ENCODE results near the gene PDE9A. TPM values are rescaled to one million over a fixed set of nuclear protein-coding genes. Genes with fewer than 3 reads are reported as not detected.

Gene PDE9A
- total RNA-seq, 1 donor from 2014 or later: 20.7 TPM

DNA sequence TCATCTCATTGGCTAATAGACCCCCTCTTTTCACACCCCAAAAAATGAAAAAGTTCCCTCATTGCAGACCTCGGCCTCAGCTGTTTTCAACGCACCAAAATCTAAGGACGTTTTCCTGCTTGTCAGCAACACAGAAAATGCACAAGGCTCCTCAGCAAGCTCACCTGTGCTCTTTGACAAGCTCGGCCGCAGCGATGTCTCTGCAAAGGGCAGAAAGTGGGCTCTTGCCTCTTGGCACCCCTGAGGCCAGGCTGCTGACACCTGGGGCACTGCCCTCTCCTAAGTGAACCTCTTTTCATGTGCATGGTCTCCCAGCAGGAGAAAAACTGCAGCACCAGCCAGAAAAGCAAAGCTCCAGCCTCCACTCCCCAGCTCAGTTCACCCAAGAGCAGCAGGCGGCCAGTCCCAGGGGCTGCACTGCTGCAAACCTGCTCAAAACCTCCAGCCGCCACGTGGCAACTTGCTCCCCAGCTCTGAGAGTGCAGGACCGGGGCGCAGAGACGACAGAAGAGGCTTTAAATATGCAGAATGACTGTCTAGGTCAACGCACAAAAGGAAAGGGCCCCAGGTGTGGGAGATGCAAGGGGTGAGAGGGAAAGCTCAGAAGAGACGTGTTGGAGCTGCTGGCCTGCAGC, 101.7 kb downstream of the PDE9A start:
- no peaks in the 10 kb centered on the region for H3K4me1 Mint-ChIP-seq (ENCODE audit: unreplicated experiment)
- H3K27ac Mint-ChIP-seq (ENCODE audit: unreplicated experiment): no peak overlapping the region
- H3K4me3 Mint-ChIP-seq (ENCODE audit: unreplicated experiment): no peak overlapping the region
- H3K36me3 Mint-ChIP-seq (ENCODE audit: low read depth, unreplicated experiment): peaks cover 15% of the 10 kb centered on the region
- H3K27me3 Mint-ChIP-seq (ENCODE audit: unreplicated experiment): peaks cover 2% of the 10 kb centered on the region
- no peak for DNase-seq (ENCODE audit: low spot score)
- no peaks in the 10 kb centered on the region for H3K9me3 Mint-ChIP-seq (ENCODE audit: unreplicated experiment)
- TF ChIP-seq, protein P1, sequence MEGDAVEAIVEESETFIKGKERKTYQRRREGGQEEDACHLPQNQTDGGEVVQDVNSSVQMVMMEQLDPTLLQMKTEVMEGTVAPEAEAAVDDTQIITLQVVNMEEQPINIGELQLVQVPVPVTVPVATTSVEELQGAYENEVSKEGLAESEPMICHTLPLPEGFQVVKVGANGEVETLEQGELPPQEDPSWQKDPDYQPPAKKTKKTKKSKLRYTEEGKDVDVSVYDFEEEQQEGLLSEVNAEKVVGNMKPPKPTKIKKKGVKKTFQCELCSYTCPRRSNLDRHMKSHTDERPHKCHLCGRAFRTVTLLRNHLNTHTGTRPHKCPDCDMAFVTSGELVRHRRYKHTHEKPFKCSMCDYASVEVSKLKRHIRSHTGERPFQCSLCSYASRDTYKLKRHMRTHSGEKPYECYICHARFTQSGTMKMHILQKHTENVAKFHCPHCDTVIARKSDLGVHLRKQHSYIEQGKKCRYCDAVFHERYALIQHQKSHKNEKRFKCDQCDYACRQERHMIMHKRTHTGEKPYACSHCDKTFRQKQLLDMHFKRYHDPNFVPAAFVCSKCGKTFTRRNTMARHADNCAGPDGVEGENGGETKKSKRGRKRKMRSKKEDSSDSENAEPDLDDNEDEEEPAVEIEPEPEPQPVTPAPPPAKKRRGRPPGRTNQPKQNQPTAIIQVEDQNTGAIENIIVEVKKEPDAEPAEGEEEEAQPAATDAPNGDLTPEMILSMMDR (IDR thresholded peaks at IDR 0.05; ENCODE audit: unreplicated experiment): no peak

DNA sequence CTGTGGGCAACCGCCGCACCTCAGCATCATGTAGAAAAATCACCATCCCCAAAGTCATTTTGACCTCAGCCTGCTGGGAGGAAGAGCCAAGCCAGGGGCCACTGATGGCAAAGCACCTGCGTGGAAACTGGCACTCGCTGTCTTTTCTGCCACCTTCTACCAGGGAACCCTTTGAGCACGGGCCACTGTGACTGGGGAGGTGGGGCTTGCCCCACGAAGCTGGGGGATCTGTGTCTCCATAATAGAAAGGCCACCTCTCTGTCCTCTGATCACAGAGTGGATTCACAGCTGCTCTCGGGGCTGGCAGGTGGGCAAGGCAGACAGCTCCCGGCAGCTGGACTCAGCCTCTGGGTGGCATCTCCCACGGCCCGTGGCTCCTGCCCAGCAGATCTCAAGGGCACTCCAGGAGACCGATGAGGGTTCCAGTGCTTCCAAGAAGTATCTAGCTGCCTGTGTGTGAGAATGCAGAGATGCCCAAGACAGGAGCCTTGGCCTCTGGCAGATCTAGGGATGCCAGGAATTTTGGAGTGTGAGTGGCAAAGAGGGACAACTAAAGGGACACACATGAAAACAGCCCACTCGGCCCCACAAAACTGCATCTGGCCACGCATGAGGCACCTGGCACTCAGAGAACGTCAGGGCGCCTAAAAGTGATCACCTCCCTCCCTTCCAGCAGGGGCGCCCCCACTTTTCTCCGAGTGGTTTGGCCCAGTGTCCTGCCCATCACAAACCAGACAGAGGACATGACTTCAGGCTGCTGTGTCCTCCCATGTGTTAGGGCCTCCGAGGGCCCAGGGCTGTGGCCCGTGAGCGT, 102.6 kb downstream of the PDE9A start:
- peaks cover 2% of the 10 kb centered on the region for H3K27me3 Mint-ChIP-seq (ENCODE audit: unreplicated experiment)
- no peak for DNase-seq (ENCODE audit: low spot score)
- peaks cover 15% of the 10 kb centered on the region for H3K36me3 Mint-ChIP-seq (ENCODE audit: low read depth, unreplicated experiment)

DNA sequence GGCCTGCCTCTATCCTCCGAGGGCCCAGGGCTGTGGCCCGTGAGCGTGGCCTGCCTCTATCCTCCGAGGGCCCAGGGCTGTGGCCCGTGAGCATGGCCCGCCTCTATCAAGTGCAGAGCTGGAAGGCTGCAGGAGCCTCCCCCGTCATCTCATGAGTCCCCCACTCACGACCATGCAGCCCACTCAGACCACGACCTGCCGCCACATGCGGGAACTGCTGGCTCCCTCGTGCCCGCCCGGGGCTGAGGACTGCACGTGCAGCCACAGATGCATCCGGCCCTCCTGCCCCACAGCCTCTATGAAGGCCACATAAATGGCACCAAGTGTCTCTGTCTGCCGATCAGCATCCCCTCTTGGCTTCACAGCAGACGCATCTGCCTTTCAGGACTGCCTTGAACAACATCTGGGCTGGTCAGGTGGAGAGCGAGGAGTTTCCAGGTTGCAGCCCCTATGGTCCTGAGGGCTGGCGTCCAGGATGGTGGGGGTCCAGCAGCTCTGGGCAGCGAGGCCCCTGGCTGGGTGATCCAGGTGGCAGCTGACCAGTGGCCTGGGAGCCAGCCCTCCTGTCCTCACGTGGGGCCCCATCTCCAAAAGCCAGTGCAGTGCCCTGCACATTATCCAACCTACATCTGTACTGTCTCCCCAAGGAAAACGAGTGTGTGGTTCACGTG, 103.3 kb downstream of the PDE9A start:
- Mint-ChIP-seq H3K27me3 (ENCODE audit: unreplicated experiment) (peaks cover 2% of the 10 kb centered on the region), H3K27ac (ENCODE audit: unreplicated experiment) (no peak overlapping the region), H3K36me3 (ENCODE audit: low read depth, unreplicated experiment) (peaks cover 15% of the 10 kb centered on the region), H3K4me3 (ENCODE audit: unreplicated experiment) (no peak overlapping the region), H3K4me1 (ENCODE audit: unreplicated experiment) (no peaks in the 10 kb centered on the region), H3K9me3 (ENCODE audit: unreplicated experiment) (no peaks in the 10 kb centered on the region)
- TF ChIP-seq, protein P1 (IDR thresholded peaks at IDR 0.05; ENCODE audit: unreplicated experiment): no peak
- DNase-seq (ENCODE audit: low spot score): no peak

More for the DNA sequence above, 102.6 kb downstream of the PDE9A start:
- Mint-ChIP-seq H3K27ac (ENCODE audit: unreplicated experiment) (no peak overlapping the region), H3K4me1 (ENCODE audit: unreplicated experiment) (no peaks in the 10 kb centered on the region), H3K4me3 (ENCODE audit: unreplicated experiment) (no peak overlapping the region), H3K9me3 (ENCODE audit: unreplicated experiment) (no peaks in the 10 kb centered on the region)
- TF ChIP-seq, protein P1 (IDR thresholded peaks at IDR 0.05; ENCODE audit: unreplicated experiment): no peak

DNA sequence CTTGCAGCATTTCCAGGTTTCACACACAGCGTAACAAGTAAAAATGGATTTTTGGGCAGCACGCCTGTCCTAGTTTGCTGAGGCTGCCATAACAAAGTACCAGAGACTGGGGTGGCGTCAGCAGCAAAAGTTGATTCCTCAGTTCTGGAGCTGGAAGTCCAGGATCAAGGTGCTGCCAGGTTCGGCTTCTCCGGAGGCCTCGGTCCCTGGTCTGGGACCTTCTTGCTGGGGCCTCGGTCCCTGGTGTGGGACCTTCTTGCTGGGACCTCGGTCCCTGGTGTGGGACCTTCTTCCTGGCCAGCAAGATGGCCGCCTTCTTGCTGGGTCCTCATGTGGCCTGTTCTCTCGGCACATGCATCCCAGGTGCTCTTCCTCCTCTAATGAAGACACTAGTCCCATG, 104.0 kb downstream of the PDE9A start:
- Mint-ChIP-seq H3K27me3 (ENCODE audit: unreplicated experiment) (peaks cover 2% of the 10 kb centered on the region), H3K36me3 (ENCODE audit: low read depth, unreplicated experiment) (peaks cover 15% of the 10 kb centered on the region), H3K4me1 (ENCODE audit: unreplicated experiment) (no peaks in the 10 kb centered on the region), H3K4me3 (ENCODE audit: unreplicated experiment) (no peak overlapping the region), H3K9me3 (ENCODE audit: unreplicated experiment) (no peaks in the 10 kb centered on the region), H3K27ac (ENCODE audit: unreplicated experiment) (no peak overlapping the region)
- DNase-seq (ENCODE audit: low spot score): no peak
- TF ChIP-seq, protein P1 (IDR thresholded peaks at IDR 0.05; ENCODE audit: unreplicated experiment): no peak

Measured in endothelial cell (in vitro differentiated cells).